Smooth muscle cell (in vitro differentiated cells): ENCODE results near the gene RAD51B. TPM values are rescaled to one million over a fixed set of nuclear protein-coding genes. Genes with fewer than 3 reads are reported as not detected.

Experiments
- DNase-seq: peaks from one replicate; lab custom pipeline; 2025; ENCODE audit not compliant: unreplicated experiment; lab: John Stamatoyannopoulos, UW
- H2AFZ ChIP-seq: fragments of 200-600 bp; sonication (generic); 2 replicates; pipeline ENCODE4 v1.6.0; 2016; ENCODE audit warnings: antibody characterized with exemption, low read depth, mild to moderate bottlenecking
- H3F3A ChIP-seq: fragments of 200-600 bp; sonication (generic); 2 replicates; pipeline ENCODE4 v1.6.0; 2017; ENCODE audit warnings: antibody characterized with exemption, low read depth
- H3K27ac ChIP-seq: fragments of 200-600 bp; sonication (generic); 2 replicates; pipeline ENCODE4 v1.5.1; 2016; ENCODE audit warnings: low read depth, mild to moderate bottlenecking
- H3K27me3 ChIP-seq: fragments of 200-600 bp; sonication (generic); 2 replicates; pipeline ENCODE4 v1.6.1; 2016; ENCODE audit warnings: low read depth, mild to moderate bottlenecking
- H3K36me3 ChIP-seq: fragments of 200-600 bp; sonication (generic); 2 replicates; pipeline ENCODE4 v1.5.1; 2016; ENCODE audit warnings: low read depth
- H3K4me1 ChIP-seq: fragments of 200-600 bp; sonication (generic); 2 replicates; pipeline ENCODE4 v1.5.1; 2016; ENCODE audit warnings: low read depth
- H3K4me2 ChIP-seq: fragments of 200-600 bp; sonication (generic); 2 replicates; pipeline ENCODE4 v1.6.0; 2016; ENCODE audit warnings: mild to moderate bottlenecking
- H3K4me3 ChIP-seq: fragments of 200-600 bp; sonication (generic); 2 replicates; pipeline ENCODE4 v1.5.1; 2016; ENCODE audit warnings: mild to moderate bottlenecking
- H3K79me2 ChIP-seq: fragments of 200-600 bp; sonication (generic); 2 replicates; pipeline ENCODE4 v1.6.0; 2016; ENCODE audit warnings: low read depth, mild to moderate bottlenecking
- H3K9ac ChIP-seq: fragments of 200-600 bp; sonication (generic); 2 replicates; pipeline ENCODE4 v1.6.0; 2016; ENCODE audit warnings: low read depth
- H3K9me3 ChIP-seq: fragments of 200-600 bp; sonication (generic); replicated peaks from 2 replicates; pipeline ENCODE4 v1.5.1; 2016; ENCODE audit warnings: low read depth
- H4K20me1 ChIP-seq: fragments of 200-600 bp; sonication (generic); 2 replicates; pipeline ENCODE4 v1.6.0; 2016; ENCODE audit warnings: low read depth
- CTCF ChIP-seq: fragments of 200-600 bp; sonication (generic); IDR thresholded peaks from 2 replicates; pipeline ENCODE4 v1.5.1; 2017; ENCODE audit warnings: borderline replicate concordance, mild to moderate bottlenecking, antibody characterized with exemption; ENCODE audit not compliant: insufficient read depth, poor library complexity, severe bottlenecking
- WGBS: methylation state at CpG from one replicate; pipeline ENCODE4 v1.1.7; 2016; ENCODE audit warnings: low lambda C conversion rate; 5-methylcytosine and 5-hydroxymethylcytosine counted together
- polyA plus RNA-seq: library from polyadenylated mRNA; unstranded; fragments of >200 nt; fragmentation: Nextera tagmentation; extraction: Ambion mirVana; gene quantifications from 2 replicates; pipeline ENCODE4 v1.2.1, GENCODE V29; 2016
- total RNA-seq: library from RNA; depleted of rRNA; stranded (reverse); fragments of >200 nt; gene quantifications from 2 replicates; pipeline ENCODE4 v1.2.3, GENCODE V29; 2014

The RAD51B gene
- total and polyA plus RNA-seq, 2 experiments from 2014 or later = 4.6 to 5.3 TPM

DNA sequence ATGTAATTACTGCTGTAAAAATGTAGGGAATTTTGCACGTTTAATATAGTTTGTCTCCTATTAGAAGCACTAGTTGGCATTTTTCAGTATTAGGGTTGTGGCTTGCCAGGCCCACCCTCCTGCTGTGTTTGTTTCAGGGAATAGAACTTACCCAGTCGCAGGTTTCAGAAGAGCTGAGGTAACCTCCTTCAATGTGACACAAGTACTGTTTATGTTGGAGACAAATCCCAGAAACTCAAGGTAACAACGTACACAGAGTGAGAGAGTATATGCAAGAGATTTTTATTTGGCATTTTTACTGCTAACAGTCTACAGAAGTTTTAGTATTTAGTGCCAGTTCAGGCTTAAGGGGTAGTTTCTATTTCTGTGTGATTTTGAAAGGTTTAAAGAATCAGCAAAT lies 284.3 kb downstream of the RAD51B start:
- Histone ChIP-seq H3K36me3 (no peaks in the 10 kb centered on the region), H3K27me3 (no peaks in the 10 kb centered on the region), H3F3A (peaks cover 43% of the 10 kb centered on the region), H3K4me1 (peaks cover 45% of the 10 kb centered on the region), H3K4me3 (no peak overlapping the region), H2AFZ (no peak overlapping the region), H3K9ac (peak overlapping the region; percentile 87), H3K4me2 (peak overlapping the region; percentile 64), H3K9me3 (peaks cover 5% of the 10 kb centered on the region), H4K20me1 (no peaks in the 10 kb centered on the region), H3K79me2 (no peaks in the 10 kb centered on the region), H3K27ac (peak overlapping the region; percentile 100)
- no peak for DNase-seq
- TF ChIP-seq CTCF = no peak
- 26% methylated on average over 3 of the region's 3 CpGs for WGBS

- Histone ChIP-seq H2AFZ (no peak overlapping the region), H3K9me3 (peaks cover 5% of the 10 kb centered on the region), H3K4me2 (peak overlapping the region; percentile 64), H3K27ac (peak overlapping the region; percentile 100), H4K20me1 (no peaks in the 10 kb centered on the region), H3K9ac (peak overlapping the region; percentile 87), H3K4me3 (no peak overlapping the region), H3K36me3 (no peaks in the 10 kb centered on the region), H3K79me2 (no peaks in the 10 kb centered on the region), H3K4me1 (peaks cover 47% of the 10 kb centered on the region), H3K27me3 (no peaks in the 10 kb centered on the region), H3F3A (peaks cover 49% of the 10 kb centered on the region)
- no peak for DNase-seq
- TF ChIP-seq CTCF = no peak
- 0% methylated on average over 1 of the region's 1 CpG for WGBS
Measured at GRCh38 chr14:68104518-68104917, 284.9 kb downstream of the RAD51B start.

DNA sequence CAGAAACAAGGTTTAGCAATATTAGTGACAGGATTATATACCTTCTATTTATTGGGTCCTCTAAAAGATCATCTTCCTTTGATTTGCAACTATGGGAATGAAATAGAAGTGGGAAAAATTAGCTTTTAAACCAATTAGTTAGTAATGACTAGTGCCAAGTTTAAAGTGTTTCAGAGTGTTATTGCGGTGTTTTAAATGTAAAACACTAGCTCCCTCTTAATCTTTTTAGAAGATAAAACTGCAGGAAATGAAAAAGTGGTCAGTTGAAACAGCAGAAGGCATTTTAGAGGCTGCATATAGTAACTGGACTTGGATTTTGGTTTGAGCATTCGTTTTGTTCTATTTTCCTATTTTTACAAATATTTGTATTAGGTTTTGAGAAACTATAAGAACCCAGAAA lies 286.2 kb downstream of the RAD51B start:
- Histone ChIP-seq H3K9me3 (peaks cover 5% of the 10 kb centered on the region), H3F3A (peaks cover 53% of the 10 kb centered on the region), H3K9ac (peak overlapping the region; percentile 85), H4K20me1 (no peaks in the 10 kb centered on the region), H3K4me2 (peak overlapping the region; percentile 64), H3K27ac (peak overlapping the region; percentile 100), H3K27me3 (no peaks in the 10 kb centered on the region), H3K4me3 (no peak overlapping the region), H2AFZ (no peak overlapping the region), H3K79me2 (no peaks in the 10 kb centered on the region), H3K36me3 (no peaks in the 10 kb centered on the region), H3K4me1 (peaks cover 52% of the 10 kb centered on the region)
- DNase-seq = no peak
- no peak for TF ChIP-seq CTCF
- 17% methylated on average over 2 of the region's 2 CpGs for WGBS

DNA sequence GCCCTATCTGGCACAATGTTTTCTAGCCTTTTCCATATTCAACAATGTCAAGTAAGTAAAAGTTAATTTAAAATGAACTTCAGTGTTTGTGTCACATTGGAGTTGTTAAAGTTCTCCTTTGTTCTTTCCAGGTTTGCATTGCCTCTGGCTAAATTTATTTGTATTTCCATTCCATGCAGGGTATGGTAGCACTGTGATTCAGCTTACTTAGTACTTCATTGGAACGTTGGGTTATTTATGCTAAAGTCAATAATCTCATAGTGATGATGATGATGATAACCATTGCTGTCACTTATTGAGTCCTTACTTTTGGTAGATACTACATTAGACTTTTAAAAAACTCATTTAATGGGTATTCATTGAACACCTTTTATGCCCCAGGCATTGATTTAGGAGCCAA lies 286.9 kb downstream of the RAD51B start:
- WGBS = 3% methylated on average over 1 of the region's 1 CpG
- H3K27ac ChIP-seq = peak overlapping the region; percentile 100

More for the DNA sequence above, 286.9 kb downstream of the RAD51B start:
- Histone ChIP-seq H3K27me3 (no peaks in the 10 kb centered on the region), H3K4me2 (peak overlapping the region; percentile 64), H3K4me3 (no peak overlapping the region), H3K4me1 (peaks cover 52% of the 10 kb centered on the region), H3K79me2 (no peaks in the 10 kb centered on the region), H3F3A (peaks cover 53% of the 10 kb centered on the region), H2AFZ (no peak overlapping the region), H3K36me3 (no peaks in the 10 kb centered on the region), H4K20me1 (no peaks in the 10 kb centered on the region), H3K9ac (peak overlapping the region; percentile 85), H3K9me3 (peaks cover 5% of the 10 kb centered on the region)
- TF ChIP-seq CTCF = no peak
- no peak for DNase-seq
